Activated T-helper 9 cell treated with anti-CD3 and anti-CD28 coated beads, Interleukin-2, amount 50 U/mL, for 16 hours (primary cell): Measurements from ENCODE around the gene SPAAR.
"Not testable (repeated sequence)": the region's sequence is repeated elsewhere in the genome, so short reads cannot be mapped to it uniquely, and the experiment has no call there.

Experiments
- DNase-seq: peaks from one replicate; pipeline ENCODE4 v3.0.0-alpha.2; 2020; ENCODE audit warnings: low read depth

Gene SPAAR

GRCh38 chr9:35923927-35924763 lies 14.9 kb downstream of the SPAAR start:
- no peak for DNase-seq

- DNase-seq: no peak
Measured at GRCh38 chr9:35928591-35929452, 19.5 kb downstream of the SPAAR start.

- no peak for DNase-seq
Measured at GRCh38 chr9:35929453-35929718, 20.1 kb downstream of the SPAAR start.

GRCh38 chr9:35930521-35930920 lies 21.2 kb downstream of the SPAAR start:
- DNase-seq: no peak

GRCh38 chr9:35930989-35931388 lies 21.7 kb downstream of the SPAAR start:
- no peak for DNase-seq

- no peak for DNase-seq
Measured at GRCh38 chr9:35932735-35933134, 23.4 kb downstream of the SPAAR start.

GRCh38 chr9:35933550-35934067 lies 24.3 kb downstream of the SPAAR start:
- no peak for DNase-seq

GRCh38 chr9:35934069-35934468 lies 24.8 kb downstream of the SPAAR start:
- DNase-seq: not testable (repeated sequence)

GRCh38 chr9:35935261-35935660 lies 26.0 kb downstream of the SPAAR start:
- DNase-seq: no peak

- no peak for DNase-seq
Measured at GRCh38 chr9:35935755-35936509, 26.6 kb downstream of the SPAAR start.

- DNase-seq: no peak
Measured at GRCh38 chr9:35937227-35937626, 27.9 kb downstream of the SPAAR start.

- no peak for DNase-seq
Measured at GRCh38 chr9:35938474-35939356, 29.4 kb downstream of the SPAAR start.

GRCh38 chr9:35939679-35940250 lies 30.5 kb downstream of the SPAAR start:
- DNase-seq: no peak

GRCh38 chr9:35940458-35941407 lies 31.4 kb downstream of the SPAAR start:
- no peak for DNase-seq

- no peak for DNase-seq
Measured at GRCh38 chr9:35942286-35942685, 33.0 kb downstream of the SPAAR start.

- no peak for DNase-seq
Measured at GRCh38 chr9:35944173-35944572, 34.9 kb downstream of the SPAAR start.

- DNase-seq: no peak
Measured at GRCh38 chr9:35944841-35945240, 35.6 kb downstream of the SPAAR start.

- peak; percentile 56 for DNase-seq
Measured at GRCh38 chr9:35945341-35946018, 36.2 kb downstream of the SPAAR start.

GRCh38 chr9:35948451-35948850 lies 39.2 kb downstream of the SPAAR start:
- DNase-seq: no peak
